NCI-H345 treated with DMSO at 0.1 percent for 48 hours (cell line): ENCODE results near the gene DBP.
"Not testable (repeated sequence)": the region's sequence is repeated elsewhere in the genome, so short reads cannot be mapped to it uniquely, and the experiment has no call there.

ENCODE experiments used
- DNase-seq: peaks from one replicate; lab custom pipeline; 2025; ENCODE audit not compliant: unreplicated experiment; lab: John Stamatoyannopoulos, UW

DBP gene

GRCh38 chr19:48668332-48668731 lies 31.2 kb upstream of the DBP start:
- no peak for DNase-seq

GRCh38 chr19:48665786-48666185 lies 28.6 kb upstream of the DBP start:
- no peak for DNase-seq

GRCh38 chr19:48664476-48664875 lies 27.3 kb upstream of the DBP start:
- no peak for DNase-seq

GRCh38 chr19:48663667-48664066 lies 26.5 kb upstream of the DBP start:
- DNase-seq, result no peak

- DNase-seq, result no peak
Observed at GRCh38 chr19:48661711-48662090, 24.5 kb upstream of the DBP start.

GRCh38 chr19:48660852-48661710 lies 23.9 kb upstream of the DBP start:
- no peak for DNase-seq

- no peak for DNase-seq
Observed at GRCh38 chr19:48659768-48660167, 22.6 kb upstream of the DBP start.

GRCh38 chr19:48658483-48658882 lies 21.3 kb upstream of the DBP start:
- DNase-seq, result no peak

- DNase-seq, result not testable (repeated sequence)
Observed at GRCh38 chr19:48657828-48658227, 20.6 kb upstream of the DBP start.

GRCh38 chr19:48656840-48657474 lies 19.8 kb upstream of the DBP start:
- DNase-seq, result no peak

- DNase-seq, result peak; percentile 11
Observed at GRCh38 chr19:48654299-48655059, 17.3 kb upstream of the DBP start.

- DNase-seq, result no peak
Observed at GRCh38 chr19:48651683-48652048, 14.5 kb upstream of the DBP start.

- no peak for DNase-seq
Observed at GRCh38 chr19:48650974-48651682, 13.9 kb upstream of the DBP start.

GRCh38 chr19:48648134-48648533 lies 11.0 kb upstream of the DBP start:
- no peak for DNase-seq

GRCh38 chr19:48646722-48647216 lies 9.6 kb upstream of the DBP start:
- no peak for DNase-seq

GRCh38 chr19:48646001-48646721 lies 9.0 kb upstream of the DBP start, which contains the start of gene CA11:
Gene CA11, minus strand, starts transcription at chr19:48646187. Its CDS starts 555 bp downstream, at chr19:48645632.
- DNase-seq, result peak; percentile 71

GRCh38 chr19:48645620-48646000 lies 8.4 kb upstream of the DBP start:
- no peak for DNase-seq

GRCh38 chr19:48644839-48645619 lies 7.8 kb upstream of the DBP start:
- DNase-seq, result peak; percentile 13

GRCh38 chr19:48644355-48644754 lies 7.2 kb upstream of the DBP start:
- DNase-seq, result no peak

- no peak for DNase-seq
Observed at GRCh38 chr19:48642862-48643261, 5.7 kb upstream of the DBP start.
